ENCODE data around the gene CDCP1.
"Not testable (repeated sequence)": the region's sequence is repeated elsewhere in the genome, so short reads cannot be mapped to it uniquely, and the experiment has no call there.

CDCP1 gene

GRCh38 chr3:45081506-45082141 lies 64.6 kb downstream of the CDCP1 start:
- no peak for DNase-seq

DNA sequence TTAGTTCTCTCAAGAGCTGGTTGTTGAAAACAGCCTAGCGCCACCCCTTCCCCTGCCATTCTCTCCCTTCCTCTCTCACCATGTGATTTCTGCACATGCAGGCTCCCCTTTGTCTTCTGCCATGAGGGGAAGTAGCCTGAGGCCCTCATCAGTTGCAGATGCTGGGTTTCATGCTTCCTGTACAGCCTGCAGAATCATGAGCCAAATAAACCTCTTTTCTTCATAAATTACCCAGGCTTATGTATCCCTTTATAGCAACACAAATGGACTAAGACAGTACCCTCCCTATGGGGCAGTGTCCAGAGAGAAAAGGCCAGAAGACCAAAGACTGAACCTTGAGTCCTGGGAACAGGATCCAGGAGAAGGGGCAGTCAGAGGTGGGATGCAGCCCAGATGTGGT lies 65.4 kb downstream of the CDCP1 start:
- DNase-seq = no peak

GRCh38 chr3:45079715-45080114 lies 66.5 kb downstream of the CDCP1 start:
- no peak for DNase-seq

- no peak for DNase-seq
These were observed 67.2 kb downstream of the CDCP1 start for GRCh38 chr3:45078910-45079522.

- not testable (repeated sequence) for DNase-seq
These were observed 67.9 kb downstream of the CDCP1 start for GRCh38 chr3:45078256-45078655.

- no peak for DNase-seq
These were observed 70.2 kb downstream of the CDCP1 start for GRCh38 chr3:45075821-45076625.

- DNase-seq = no peak
These were observed 75.1 kb downstream of the CDCP1 start for GRCh38 chr3:45071075-45071474.

- DNase-seq = no peak
These were observed 78.2 kb downstream of the CDCP1 start for GRCh38 chr3:45067941-45068340.

DNA sequence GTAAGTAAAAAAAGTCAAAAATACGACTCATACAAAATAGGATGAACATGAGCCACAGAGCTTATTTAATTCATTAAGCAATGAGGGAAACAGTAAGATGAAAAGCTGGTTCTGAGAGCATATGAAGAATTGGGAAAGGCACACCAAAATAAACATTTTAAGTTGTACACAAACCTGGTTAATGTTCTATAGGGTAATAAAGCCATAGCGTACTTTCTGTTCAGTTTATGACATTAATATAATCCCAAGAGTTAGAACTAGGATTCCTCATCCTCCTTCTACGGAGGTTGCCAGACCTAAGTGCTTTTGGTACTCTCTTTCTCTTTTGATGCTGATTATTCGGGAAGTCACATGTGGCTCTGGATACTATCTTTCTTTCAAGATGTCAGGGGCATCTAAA lies 78.7 kb downstream of the CDCP1 start:
- no peak for DNase-seq

DNA sequence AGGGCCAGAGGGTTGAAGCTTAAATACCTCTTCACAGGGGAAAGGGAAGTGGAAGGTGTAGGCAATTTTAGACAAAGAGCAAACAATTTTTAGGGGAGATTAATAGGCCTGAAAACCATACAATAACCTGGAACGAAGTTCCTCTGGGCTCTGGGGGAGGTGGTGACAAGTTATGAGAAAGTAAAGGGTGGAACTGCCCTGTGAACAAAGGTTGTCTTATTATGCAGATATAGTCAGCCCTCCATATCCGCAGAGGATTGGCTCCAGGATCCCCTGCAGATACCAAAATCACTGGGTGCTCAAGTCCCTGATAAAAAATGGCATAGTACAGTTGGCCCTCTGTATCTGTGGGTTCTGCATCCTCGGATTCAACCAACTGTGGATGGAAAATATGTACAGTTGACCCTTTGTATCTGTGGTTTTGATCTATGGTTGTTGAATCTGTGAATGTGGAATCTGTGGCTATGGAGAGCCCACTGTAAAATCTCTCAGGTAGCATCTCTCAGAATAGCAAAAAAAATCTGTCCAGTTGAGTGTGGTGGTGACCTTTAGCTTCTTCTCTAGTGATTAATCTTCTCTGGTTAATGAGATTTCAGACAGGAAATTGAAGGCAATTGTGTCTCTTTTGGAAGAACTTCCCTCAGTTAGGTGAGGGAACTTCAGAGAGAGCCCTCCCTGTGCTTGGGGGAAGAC lies 79.9 kb downstream of the CDCP1 start:
- no peak for DNase-seq

- no peak for DNase-seq
These were observed 80.8 kb downstream of the CDCP1 start for GRCh38 chr3:45065373-45065720.

- DNase-seq = peak in 1 of 2 donors; percentile 42
These were observed 81.4 kb downstream of the CDCP1 start for GRCh38 chr3:45064512-45065372.

DNA sequence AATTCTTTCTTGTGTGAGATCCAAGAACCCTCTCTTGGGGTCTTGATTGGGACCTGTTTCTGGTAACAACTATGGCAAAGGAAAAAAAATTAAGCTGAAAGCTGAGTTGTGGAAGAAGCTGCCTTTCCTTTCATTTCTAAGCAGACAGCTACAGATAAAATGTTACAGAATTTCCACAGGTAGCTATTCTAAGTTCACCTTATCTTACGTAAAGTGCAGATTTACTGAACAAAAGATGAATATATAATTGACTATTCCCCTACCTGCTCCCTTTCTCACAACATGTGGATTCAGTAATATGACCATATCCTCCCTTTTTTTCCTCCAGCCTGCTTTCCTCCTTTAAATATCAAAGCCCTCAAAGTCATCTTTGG lies 83.5 kb downstream of the CDCP1 start:
- DNase-seq = no peak

GRCh38 chr3:45060165-45060892 lies 85.8 kb downstream of the CDCP1 start:
- DNase-seq = no peak

- DNase-seq = no peak
These were observed 87.0 kb downstream of the CDCP1 start for GRCh38 chr3:45059132-45059531.

- DNase-seq = no peak
These were observed 88.6 kb downstream of the CDCP1 start for GRCh38 chr3:45057557-45057956.

GRCh38 chr3:45056608-45057301 lies 89.4 kb downstream of the CDCP1 start:
- no peak for DNase-seq

GRCh38 chr3:45055411-45056143 lies 90.6 kb downstream of the CDCP1 start:
- no peak for DNase-seq

GRCh38 chr3:45055032-45055410 lies 91.2 kb downstream of the CDCP1 start:
- DNase-seq = no peak

DNA sequence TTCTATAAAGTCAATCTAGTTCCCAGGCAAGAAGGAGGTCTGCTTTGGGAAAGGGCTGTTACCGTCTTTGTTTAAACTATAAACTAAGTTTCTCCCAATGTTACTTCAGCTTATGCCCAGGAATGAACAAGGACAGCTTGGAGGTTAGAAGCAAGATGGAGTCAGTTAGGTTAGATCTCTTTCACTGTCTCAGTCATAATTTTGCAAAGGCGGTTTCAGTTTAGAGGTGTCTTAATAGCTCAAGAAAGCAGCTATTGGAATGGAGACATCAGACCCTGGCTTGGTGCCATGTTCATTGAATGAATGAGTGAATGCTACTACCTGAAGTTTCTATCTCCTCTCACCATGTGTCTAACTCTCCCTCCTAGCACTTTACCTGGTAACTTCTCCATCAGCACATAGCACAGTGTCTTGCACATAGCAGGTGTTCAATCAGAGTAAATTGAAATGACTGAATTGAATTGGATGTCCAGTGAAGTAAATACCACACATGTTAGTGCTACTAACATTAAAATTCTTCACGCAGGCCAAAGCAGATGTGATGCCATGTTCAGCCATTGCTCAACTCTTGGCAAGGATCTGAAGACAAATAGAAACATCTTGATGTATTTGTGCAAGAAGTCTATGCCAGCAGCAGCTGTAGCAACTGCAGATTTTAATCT lies 91.9 kb downstream of the CDCP1 start:
- DNase-seq = no peak

All from CD4-positive, alpha-beta T cell treated with Interleukin-1 beta for 1 hour (primary cell).